HepG2 (cell line): ENCODE data around the gene SLC50A1. TPM values are rescaled to one million over a fixed set of nuclear protein-coding genes. Genes with fewer than 3 reads are reported as not detected.

ENCODE experiments used
- GTF2F1 ChIP-seq: fragments of 150-350 bp; IDR thresholded peaks from 2 replicates; pipeline ENCODE4 v1.6.1; 2014; ENCODE audit warnings: low read length
- HCFC1 ChIP-seq: fragments of 150-350 bp; IDR thresholded peaks from 2 replicates; pipeline ENCODE4 v1.6.1; 2014; ENCODE audit warnings: low read depth, low read length
- IRX3 ChIP-seq: sonication (generic); formaldehyde crosslinking; IDR thresholded peaks from 2 replicates; pipeline ENCODE4 v1.8.1; 2023; ENCODE audit warnings: mild to moderate bottlenecking, low read depth, missing genetic modification reagents, borderline replicate concordance
- PLRG1 ChIP-seq: fragments of 450-650 bp; conservative IDR thresholded peaks from 2 replicates; pipeline ENCODE4 v1.6.1; 2016
- ZBTB3 ChIP-seq: sonication (generic); formaldehyde crosslinking; IDR thresholded peaks from 2 replicates; pipeline ENCODE4 v1.4.0; 2020; ENCODE audit warnings: low read depth, mild to moderate bottlenecking, moderate library complexity, missing genetic modification reagents, borderline replicate concordance
- polyA plus RNA-seq, 8 experiments: library from polyadenylated mRNA; depleted of rRNA in 3 of 8; stranded (reverse) in 7 of 8; unstranded in 1 of 8; fragments of >200 nt; fragmentation: Illumina TruSeq in 4 of 8; extraction: Trizol in 4 of 8; gene quantifications; 2 replicates each; pipeline versions ENCODE4 v1.2.1 to v1.2.3, GENCODE V29; 2011 to 2016; ENCODE audit warnings: low read depth in 4 of 8, missing spikeins in 1 of 8, mixed read lengths in 1 of 8; ENCODE audit not compliant: insufficient read depth in 1 of 8
- total RNA-seq, 5 experiments: library from RNA; depleted of rRNA; stranded (reverse); fragments of >200 nt; fragmentation: Illumina TruSeq; extraction: Trizol; gene quantifications; 2 replicates each; pipeline ENCODE4 v1.2.3, GENCODE V29; 2016; ENCODE audit warnings: low read depth in 1 of 5
- TF ChIP-seq, protein P1 (sequence below): sonication (generic); formaldehyde crosslinking; IDR thresholded peaks from 2 replicates; pipeline ENCODE4 v1.8.1; 2023; ENCODE audit warnings: missing genetic modification reagents, mild to moderate bottlenecking, borderline replicate concordance
- TF ChIP-seq, protein P2 (sequence below): sonication (generic); formaldehyde crosslinking; IDR thresholded peaks from 2 replicates; pipeline ENCODE4 v1.5.0; 2020; ENCODE audit warnings: missing genetic modification reagents
- TF ChIP-seq, protein P3 (sequence below): sonication (generic); formaldehyde crosslinking; IDR thresholded peaks from 2 replicates; pipeline ENCODE4 v1.4.0; 2020; ENCODE audit warnings: mild to moderate bottlenecking, missing genetic modification reagents
- TF ChIP-seq, protein P4 (sequence below): sonication (generic); formaldehyde crosslinking; IDR thresholded peaks from 2 replicates; pipeline ENCODE4 v1.8.0; 2022; ENCODE audit warnings: mild to moderate bottlenecking, missing genetic modification reagents; ENCODE audit not compliant: insufficient replicate concordance
- TF ChIP-seq, protein P5 (sequence below): sonication (generic); formaldehyde crosslinking; IDR thresholded peaks from 2 replicates; pipeline ENCODE4 v1.4.0; 2020; ENCODE audit warnings: missing genetic modification reagents
- TF ChIP-seq, protein P6 (sequence below): IDR thresholded peaks from 2 replicates; pipeline ENCODE4 v1.6.1; 2012; ENCODE audit warnings: low read length, improper control_type of control experiment

The SLC50A1 gene
- total and polyA plus RNA-seq, 2 of the 13 experiments (the other 11 are each of a cell fraction or from before 2014, with no cell fraction given), result 22.5 to 46.8 TPM

DNA sequence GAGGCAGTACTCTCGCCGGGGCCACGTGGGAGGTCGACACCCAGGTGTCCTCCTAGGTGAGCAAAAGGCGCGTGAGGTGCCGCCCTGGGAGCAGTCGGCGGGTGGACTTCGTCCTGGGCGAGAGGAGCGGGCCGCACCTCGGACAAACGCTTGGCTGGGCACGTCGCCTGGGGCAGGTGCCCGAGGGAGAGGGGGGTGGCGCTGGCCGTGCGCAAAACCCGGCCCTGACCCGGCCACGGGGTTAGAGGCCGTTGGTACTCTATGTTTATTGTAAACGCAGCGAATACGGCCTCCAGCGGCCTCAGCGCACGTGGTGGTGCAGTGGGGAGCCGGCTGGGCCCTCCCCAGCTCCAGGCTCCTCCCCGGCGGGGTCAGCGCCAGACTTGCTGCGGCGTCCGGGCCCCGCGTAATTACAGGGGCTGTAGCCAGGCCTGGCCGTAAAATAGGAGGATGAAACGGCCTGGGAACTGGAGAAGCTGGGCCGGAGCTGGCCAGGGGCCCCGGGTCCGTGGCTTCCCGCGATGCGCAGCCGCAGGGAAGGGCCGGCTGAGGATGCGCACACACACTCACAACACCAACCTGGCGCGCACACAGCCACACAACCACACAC, 9.6 kb upstream of the SLC50A1 start (continued):
- TF ChIP-seq, protein P1, sequence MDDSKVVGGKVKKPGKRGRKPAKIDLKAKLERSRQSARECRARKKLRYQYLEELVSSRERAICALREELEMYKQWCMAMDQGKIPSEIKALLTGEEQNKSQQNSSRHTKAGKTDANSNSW (CRISPR knock-in tag), result peak; percentile 25; the same call in 1 of the 2 replicates
- TF ChIP-seq PLRG1 (no peak), GTF2F1 (no peak), ZBTB3 (CRISPR knock-in tag) (peak; percentile 92; the same call in 1 of the 2 replicates), IRX3 (peak; percentile 79; the same call in 1 of the 2 replicates), HCFC1 (no peak)
- TF ChIP-seq, protein P2, sequence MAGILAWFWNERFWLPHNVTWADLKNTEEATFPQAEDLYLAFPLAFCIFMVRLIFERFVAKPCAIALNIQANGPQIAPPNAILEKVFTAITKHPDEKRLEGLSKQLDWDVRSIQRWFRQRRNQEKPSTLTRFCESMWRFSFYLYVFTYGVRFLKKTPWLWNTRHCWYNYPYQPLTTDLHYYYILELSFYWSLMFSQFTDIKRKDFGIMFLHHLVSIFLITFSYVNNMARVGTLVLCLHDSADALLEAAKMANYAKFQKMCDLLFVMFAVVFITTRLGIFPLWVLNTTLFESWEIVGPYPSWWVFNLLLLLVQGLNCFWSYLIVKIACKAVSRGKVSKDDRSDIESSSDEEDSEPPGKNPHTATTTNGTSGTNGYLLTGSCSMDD (CRISPR knock-in tag), result no peak
- TF ChIP-seq, protein P3, sequence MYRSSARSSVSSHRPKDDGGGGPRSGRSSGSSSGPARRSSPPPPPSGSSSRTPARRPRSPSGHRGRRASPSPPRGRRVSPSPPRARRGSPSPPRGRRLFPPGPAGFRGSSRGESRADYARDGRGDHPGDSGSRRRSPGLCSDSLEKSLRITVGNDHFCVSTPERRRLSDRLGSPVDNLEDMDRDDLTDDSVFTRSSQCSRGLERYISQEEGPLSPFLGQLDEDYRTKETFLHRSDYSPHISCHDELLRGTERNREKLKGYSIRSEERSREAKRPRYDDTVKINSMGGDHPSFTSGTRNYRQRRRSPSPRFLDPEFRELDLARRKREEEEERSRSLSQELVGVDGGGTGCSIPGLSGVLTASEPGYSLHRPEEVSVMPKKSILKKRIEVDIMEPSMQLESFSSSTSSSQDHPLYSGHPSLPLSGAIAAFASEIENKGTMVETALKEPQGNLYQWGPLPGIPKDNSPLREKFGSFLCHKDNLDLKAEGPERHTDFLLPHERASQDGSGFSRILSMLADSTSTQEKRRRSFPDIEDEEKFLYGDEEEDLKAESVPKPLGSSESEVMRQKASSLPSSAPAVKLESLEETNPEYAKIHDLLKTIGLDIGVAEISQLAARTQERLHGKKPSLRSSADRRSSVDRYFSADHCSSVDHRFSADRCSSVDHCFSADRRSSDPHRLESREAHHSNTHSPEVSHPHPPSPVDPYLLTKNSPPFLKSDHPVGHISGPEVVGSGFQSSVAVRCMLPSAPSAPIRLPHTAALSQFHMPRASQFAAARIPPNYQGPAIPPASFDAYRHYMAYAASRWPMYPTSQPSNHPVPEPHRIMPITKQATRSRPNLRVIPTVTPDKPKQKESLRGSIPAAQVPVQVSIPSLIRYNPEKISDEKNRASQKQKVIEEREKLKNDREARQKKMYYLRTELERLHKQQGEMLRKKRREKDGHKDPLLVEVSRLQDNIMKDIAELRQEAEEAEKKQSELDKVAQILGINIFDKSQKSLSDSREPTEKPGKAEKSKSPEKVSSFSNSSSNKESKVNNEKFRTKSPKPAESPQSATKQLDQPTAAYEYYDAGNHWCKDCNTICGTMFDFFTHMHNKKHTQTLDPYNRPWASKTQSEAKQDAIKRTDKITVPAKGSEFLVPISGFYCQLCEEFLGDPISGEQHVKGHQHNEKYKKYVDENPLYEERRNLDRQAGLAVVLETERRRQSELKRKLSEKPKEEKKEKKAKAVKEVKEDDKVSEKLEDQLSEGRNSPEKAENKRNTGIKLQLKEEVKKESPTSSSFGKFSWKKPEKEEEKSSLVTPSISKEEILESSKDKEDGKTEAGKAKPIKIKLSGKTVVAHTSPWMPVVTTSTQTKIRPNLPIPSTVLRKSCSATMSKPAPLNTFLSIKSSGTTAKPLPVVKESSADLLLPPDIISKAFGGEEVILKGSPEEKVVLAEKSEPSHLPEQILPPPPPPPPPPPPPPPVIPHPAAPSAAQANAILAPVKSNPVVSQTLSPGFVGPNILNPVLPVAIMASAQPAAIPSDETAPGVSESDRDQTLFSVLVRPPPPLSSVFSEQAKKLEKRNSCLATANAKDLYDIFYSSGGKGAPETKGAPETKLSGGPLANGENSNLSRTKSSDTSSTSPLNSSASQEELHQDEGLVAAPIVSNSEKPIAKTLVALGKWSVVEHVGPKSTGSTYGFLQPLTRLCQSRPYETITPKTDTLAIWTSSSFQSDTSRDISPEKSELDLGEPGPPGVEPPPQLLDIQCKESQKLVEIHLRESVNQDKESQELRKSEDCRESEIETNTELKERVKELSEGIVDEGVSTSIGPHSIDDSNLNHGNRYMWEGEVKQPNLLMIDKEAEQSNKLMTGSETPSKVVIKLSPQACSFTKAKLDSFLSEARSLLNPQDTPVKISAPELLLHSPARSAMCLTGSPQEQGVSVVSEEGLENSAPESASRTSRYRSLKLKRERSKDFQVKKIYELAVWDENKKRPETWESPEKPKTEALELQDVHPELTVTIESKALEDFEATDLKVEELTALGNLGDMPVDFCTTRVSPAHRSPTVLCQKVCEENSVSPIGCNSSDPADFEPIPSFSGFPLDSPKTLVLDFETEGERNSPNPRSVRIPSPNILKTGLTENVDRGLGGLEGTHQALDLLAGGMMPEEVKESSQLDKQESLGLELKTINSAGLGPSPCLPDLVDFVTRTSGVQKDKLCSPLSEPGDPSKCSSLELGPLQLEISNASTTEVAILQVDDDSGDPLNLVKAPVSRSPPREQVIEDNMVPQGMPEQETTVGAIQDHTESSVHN (CRISPR knock-in tag), result 0 out of 2 replicates have a peak, but pooled peaks have one; percentile 46
- TF ChIP-seq, protein P4, sequence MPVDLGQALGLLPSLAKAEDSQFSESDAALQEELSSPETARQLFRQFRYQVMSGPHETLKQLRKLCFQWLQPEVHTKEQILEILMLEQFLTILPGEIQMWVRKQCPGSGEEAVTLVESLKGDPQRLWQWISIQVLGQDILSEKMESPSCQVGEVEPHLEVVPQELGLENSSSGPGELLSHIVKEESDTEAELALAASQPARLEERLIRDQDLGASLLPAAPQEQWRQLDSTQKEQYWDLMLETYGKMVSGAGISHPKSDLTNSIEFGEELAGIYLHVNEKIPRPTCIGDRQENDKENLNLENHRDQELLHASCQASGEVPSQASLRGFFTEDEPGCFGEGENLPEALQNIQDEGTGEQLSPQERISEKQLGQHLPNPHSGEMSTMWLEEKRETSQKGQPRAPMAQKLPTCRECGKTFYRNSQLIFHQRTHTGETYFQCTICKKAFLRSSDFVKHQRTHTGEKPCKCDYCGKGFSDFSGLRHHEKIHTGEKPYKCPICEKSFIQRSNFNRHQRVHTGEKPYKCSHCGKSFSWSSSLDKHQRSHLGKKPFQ (CRISPR knock-in tag), result peak; percentile 80
- TF ChIP-seq, protein P5, sequence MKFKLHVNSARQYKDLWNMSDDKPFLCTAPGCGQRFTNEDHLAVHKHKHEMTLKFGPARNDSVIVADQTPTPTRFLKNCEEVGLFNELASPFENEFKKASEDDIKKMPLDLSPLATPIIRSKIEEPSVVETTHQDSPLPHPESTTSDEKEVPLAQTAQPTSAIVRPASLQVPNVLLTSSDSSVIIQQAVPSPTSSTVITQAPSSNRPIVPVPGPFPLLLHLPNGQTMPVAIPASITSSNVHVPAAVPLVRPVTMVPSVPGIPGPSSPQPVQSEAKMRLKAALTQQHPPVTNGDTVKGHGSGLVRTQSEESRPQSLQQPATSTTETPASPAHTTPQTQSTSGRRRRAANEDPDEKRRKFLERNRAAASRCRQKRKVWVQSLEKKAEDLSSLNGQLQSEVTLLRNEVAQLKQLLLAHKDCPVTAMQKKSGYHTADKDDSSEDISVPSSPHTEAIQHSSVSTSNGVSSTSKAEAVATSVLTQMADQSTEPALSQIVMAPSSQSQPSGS (CRISPR knock-in tag), result peak; percentile 82
- TF ChIP-seq, protein P6, sequence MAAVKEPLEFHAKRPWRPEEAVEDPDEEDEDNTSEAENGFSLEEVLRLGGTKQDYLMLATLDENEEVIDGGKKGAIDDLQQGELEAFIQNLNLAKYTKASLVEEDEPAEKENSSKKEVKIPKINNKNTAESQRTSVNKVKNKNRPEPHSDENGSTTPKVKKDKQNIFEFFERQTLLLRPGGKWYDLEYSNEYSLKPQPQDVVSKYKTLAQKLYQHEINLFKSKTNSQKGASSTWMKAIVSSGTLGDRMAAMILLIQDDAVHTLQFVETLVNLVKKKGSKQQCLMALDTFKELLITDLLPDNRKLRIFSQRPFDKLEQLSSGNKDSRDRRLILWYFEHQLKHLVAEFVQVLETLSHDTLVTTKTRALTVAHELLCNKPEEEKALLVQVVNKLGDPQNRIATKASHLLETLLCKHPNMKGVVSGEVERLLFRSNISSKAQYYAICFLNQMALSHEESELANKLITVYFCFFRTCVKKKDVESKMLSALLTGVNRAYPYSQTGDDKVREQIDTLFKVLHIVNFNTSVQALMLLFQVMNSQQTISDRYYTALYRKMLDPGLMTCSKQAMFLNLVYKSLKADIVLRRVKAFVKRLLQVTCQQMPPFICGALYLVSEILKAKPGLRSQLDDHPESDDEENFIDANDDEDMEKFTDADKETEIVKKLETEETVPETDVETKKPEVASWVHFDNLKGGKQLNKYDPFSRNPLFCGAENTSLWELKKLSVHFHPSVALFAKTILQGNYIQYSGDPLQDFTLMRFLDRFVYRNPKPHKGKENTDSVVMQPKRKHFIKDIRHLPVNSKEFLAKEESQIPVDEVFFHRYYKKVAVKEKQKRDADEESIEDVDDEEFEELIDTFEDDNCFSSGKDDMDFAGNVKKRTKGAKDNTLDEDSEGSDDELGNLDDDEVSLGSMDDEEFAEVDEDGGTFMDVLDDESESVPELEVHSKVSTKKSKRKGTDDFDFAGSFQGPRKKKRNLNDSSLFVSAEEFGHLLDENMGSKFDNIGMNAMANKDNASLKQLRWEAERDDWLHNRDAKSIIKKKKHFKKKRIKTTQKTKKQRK, result no peak
